NCI-H1436 (cell line): Measurements from ENCODE around the gene TVP23C.

Source experiments
- DNase-seq: peaks from one replicate; lab custom pipeline; 2025; lab: John Stamatoyannopoulos, UW

TVP23C gene

DNA sequence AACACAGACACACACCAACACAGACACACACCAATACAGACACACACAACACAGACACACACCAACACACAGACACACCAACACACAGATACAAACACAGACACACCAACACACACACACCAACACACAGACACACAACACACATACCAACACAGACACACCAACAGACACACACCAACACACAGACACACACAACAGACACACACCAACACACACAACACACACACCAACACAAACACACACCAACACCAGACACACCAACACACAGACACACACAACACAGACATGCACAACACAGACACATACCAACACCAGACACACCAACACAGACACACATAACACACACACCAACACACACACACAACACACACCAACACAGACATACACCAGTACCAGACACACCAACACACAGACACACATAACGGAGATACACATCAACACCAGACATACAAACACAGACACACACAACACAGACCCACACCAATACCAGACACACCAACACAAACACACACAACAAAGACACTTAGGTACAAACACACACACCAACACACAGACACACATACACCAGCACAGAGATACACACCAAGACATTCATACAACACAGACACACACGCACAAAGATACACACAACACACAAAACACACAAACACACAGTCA, 98.1 kb downstream of the TVP23C start:
- no peak for DNase-seq

DNA sequence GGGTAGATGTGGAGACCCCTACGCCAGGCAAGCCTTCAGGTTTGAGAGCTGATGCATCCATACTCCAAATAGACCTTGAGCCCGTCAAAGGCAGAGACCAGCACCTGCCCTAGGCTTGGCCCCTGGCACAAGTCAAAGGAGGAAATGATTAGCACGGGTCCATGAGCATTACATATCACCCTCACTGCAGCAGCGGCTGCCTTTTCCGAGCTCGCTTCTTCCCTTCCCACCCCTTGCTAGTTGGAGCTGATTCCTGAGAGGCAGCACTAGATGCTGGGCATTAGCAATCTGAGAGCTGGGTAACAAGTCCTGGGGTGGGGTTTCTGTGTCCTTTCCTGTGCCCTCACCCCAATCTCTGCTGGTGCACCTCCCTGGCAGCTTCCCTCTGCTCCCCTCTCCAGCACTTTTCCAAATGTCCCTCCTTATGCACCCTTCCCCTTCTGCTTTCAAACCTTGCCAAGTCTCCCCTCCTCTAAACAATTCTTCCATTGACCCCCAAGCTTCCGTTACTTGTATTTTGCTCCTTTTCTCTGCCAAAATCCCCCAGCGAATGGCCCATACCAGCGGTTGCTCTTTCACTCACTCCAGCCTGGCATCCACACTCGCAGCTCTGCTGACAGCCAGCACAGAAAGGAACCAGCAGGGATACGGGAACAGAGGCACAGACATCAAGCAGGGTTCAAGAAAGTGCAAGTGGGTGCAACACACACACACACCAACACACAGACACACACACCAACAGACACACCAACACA, 98.9 kb downstream of the TVP23C start:
- no peak for DNase-seq

DNA sequence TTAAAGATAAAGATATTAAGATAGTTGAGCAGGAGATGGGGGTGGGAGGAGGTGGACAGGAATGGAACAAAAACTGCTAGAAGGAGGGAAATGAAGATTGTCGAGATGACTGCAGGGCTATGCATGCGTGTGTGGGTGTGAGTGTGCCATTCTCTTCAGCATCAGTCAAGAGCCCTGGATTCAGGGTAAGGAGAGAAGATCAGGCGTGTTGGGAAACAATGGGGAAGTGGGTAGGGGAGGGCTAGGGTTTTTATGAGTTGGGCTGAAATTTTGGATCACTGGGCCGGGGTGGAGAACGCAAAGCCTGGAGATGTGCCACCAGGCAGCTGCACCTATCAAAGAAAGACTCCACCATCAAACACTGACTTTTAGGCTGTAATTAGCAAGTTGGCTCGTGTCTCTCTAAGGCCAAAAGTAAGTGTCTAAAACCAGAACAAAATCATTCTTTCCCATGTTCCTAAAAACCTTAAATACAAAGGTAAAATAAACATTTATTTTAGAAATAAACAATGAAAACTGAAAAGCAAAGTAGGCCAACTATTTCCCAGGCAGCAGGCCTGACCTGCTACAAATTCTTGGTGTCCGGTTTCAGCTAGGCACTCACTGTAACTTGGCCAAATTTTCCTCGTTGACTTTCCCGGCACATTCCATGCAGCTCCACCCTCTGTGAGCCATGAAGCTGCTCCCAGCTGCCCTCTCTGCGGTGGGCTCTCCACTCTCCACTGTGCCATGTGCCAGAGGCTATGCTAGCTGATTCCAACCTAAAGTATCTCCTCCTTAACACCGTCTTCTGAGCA, 100.1 kb downstream of the TVP23C start:
- DNase-seq: no peak

DNA sequence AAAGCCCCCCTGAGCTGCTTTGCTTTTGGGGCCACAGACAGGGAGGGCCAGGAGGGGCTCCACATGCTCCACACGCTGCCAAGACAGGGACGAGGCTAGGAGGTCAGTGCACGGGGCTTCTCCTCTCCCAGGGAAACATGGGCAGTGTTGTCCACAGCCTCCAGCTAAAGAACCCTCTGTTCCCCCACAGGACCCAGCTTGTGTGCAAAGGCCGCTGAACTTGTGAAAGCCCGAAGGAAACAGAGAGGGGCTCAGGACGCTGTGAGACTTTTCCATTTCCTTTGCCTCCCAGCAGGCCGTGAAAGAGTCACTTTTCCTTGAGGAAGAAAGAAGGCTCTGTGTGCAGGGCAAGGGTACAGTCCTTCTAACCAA, 105.6 kb downstream of the TVP23C start:
- no peak for DNase-seq

DNA sequence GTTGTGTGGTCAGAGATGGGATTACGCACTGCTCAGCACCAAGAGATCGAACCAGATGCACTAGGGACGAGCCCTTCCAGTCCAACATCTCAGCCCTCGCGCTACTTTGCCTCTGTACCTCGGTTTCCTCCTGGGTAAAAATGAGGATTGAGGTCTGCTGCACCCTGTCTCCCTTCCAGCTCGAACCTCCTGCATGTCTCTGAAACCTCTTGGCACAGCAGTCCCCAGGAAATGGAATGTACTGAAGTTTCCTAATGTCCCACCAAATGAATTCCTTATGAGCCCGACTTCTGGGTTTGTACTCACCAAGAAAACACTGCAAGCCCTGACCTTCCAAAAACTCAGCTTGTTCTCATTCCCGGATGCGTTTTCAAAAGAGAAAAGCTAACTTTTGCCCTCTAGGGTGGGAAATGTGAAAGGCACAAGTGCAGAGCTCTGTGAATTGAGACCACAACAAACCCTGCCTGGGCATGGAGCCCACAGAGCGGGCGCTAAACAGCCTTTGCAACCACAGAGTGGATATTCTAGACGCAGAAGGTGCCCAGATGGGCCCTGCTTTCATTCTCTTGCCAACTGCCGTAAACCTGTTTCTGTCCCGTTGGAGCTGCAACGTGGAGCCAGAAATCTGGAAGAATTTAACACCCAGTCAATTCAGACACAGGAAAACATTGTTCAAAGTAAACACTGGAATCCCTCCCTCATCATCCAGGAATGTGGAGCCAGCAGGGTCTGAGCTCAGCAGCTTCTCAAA, 106.1 kb downstream of the TVP23C start:
- no peak for DNase-seq

DNA sequence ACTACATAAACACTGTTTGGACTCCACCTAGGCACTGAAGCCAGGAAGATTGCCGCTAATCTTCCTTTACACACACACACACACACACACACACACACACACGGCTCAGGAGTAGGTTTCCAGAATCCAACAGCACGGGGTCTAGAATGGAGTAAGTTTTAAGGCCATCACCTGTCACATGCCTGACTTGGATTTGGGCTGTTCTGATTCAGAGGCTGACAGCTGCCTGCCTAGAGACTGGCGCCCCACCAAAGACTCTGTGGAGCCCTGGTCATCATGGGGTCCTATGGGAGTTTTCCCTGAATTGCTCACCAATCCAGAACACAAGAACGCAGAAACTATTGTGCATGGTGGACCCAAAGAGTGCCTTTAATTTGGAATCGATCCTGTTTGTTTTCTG, 106.8 kb downstream of the TVP23C start:
- DNase-seq: no peak

DNA sequence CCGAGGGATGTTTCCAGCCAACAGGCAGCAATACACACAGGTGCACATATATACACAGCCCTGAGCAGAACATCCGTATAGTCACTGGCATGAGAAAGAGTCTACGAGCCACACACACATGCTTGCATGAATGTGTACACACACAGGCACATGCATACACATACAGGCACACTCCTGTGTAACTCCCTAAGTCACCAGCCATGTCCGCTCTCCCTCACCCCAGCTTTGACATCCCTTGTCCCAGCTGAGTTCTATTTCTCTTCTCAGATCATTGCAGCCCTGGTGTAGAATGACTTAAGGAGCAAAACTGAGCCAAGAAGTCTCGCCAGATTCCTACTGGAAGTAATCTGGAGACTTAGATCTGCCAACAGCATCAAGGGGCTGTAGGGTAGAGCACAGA, 108.9 kb downstream of the TVP23C start:
- no peak for DNase-seq

DNA sequence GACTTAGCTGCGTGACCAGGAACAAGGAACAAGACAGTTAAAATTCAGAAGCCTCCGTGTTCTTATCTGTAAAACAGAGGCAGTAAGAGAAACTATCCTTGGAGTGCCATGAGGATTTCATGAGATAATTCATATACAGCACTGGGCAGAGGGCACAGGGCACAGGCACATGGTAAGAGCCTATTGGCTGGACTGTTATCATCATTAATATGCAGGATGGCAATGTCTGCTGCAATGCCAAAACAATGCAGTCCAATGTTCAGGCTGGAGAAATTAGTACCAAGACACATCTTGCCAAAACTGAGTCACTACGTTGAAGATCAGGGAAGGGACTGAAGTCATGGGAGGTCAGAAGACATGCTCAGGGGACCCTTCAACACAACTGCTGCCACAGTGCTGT, 109.5 kb downstream of the TVP23C start:
- no peak for DNase-seq

DNA sequence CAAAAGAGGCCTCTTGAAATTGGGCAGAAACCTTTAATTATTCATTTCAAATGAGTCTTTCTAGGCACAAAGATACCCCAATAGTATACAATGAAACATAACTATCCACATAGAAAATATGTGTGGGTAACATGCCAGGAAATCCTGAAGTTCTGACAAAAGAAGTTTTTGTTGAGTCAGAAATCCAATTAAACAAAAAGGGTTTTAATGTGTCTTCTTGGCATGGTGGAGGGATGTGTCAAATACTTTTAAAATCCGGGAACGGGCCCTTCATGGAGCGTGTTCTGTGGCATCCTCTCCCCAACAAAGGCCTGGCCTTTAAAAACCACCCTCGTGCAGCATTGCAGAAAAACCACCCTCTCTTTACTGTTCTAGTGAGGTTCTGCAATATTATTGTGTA, 110.0 kb downstream of the TVP23C start:
- DNase-seq: no peak

DNA sequence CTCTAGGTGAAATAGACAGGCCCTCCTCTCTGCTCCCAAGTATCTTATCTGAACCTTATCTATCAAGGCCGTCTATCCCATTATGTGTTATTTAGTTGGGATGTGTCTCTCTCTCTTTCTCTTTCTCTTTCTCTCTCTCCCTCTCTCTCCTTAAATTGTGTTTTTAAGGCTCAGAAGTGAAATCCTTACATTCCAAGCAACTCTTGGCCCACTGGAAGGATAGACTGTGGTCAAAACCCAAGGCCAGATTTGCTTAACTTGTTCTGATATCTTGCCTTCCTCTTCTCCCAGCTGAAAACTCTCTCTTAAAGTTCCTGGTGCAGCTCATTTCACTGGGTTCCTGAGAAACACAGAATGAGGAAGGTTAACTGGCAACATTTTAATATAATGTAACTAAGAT, 110.5 kb downstream of the TVP23C start:
- DNase-seq: no peak
